DND-41 (cell line): Measurements from ENCODE around the gene GAD1.

Experiments used
- ATAC-seq: fragments of 200-7000 bp; cut with Tn5 transposase; 3 replicates; pipeline ENCODE4 v1.9.1; 2021; ENCODE audit warnings: low read depth; ENCODE audit not compliant: insufficient read depth
- DNase-seq: peaks from one replicate; pipeline ENCODE4 v3.0.0-alpha.2; 2020
- H2AFZ ChIP-seq: 2 replicates; pipeline ENCODE4 v1.6.0; 2012; ENCODE audit warnings: low read depth, low read length
- H3K27ac ChIP-seq: 2 replicates; pipeline ENCODE4 v1.5.1; 2012; ENCODE audit warnings: low read length, inconsistent platforms
- H3K27me3 ChIP-seq: fragments of 200-600 bp; sonication (generic); 2 replicates; pipeline ENCODE4 v1.6.0; 2012; ENCODE audit warnings: low read length, mild to moderate bottlenecking, inconsistent platforms; ENCODE audit not compliant: insufficient read depth, poor library complexity
- H3K36me3 ChIP-seq: 2 replicates; pipeline ENCODE4 v1.5.1; 2012; ENCODE audit warnings: low read length, inconsistent platforms; ENCODE audit not compliant: insufficient read depth
- H3K4me1 ChIP-seq: 2 replicates; pipeline ENCODE4 v1.5.1; 2012; ENCODE audit warnings: mild to moderate bottlenecking, low read length; ENCODE audit not compliant: insufficient read depth
- H3K4me2 ChIP-seq: 2 replicates; pipeline ENCODE4 v1.6.0; 2012; ENCODE audit warnings: mild to moderate bottlenecking, moderate library complexity, low read length, inconsistent platforms; ENCODE audit not compliant: insufficient read depth
- H3K4me3 ChIP-seq, 2 experiments: fragments of 200-600 bp in 1 of 2; shearing (Covaris generic) in 1 of 2; 2 replicates each; pipeline ENCODE4 v1.5.1; 2012 to 2016; ENCODE audit warnings: inconsistent platforms in 2 of 2, low read length in 2 of 2, mild to moderate bottlenecking in 2 of 2, low read depth in 1 of 2, moderate library complexity in 1 of 2
- H3K79me2 ChIP-seq: 2 replicates; pipeline ENCODE4 v1.6.0; 2012; ENCODE audit warnings: low read length, inconsistent platforms; ENCODE audit not compliant: insufficient read depth
- H3K9ac ChIP-seq: 2 replicates; pipeline ENCODE4 v1.6.0; 2012; ENCODE audit warnings: low read depth, mild to moderate bottlenecking, inconsistent platforms, low read length, moderate library complexity
- H3K9me3 ChIP-seq: 2 replicates; pipeline ENCODE4 v1.5.1; 2012; ENCODE audit warnings: low read length, moderate library complexity, mild to moderate bottlenecking, inconsistent platforms; ENCODE audit not compliant: insufficient read depth, severe bottlenecking
- H4K20me1 ChIP-seq: 2 replicates; pipeline ENCODE4 v1.6.0; 2012; ENCODE audit warnings: low read length; ENCODE audit not compliant: insufficient read depth
- CTCF ChIP-seq: IDR thresholded peaks from 2 replicates; pipeline ENCODE4 v1.5.1; 2012; ENCODE audit warnings: borderline replicate concordance, low read length, moderate library complexity, mild to moderate bottlenecking; ENCODE audit not compliant: poor library complexity, severe bottlenecking; ENCODE audit errors: extremely low read depth
- EZH2 ChIP-seq: IDR thresholded peaks from 3 replicates; pipeline ENCODE4 v1.6.1; 2012; ENCODE audit warnings: borderline replicate concordance, low read depth, mild to moderate bottlenecking, moderate library complexity, low read length, inconsistent platforms; ENCODE audit not compliant: severe bottlenecking

Gene GAD1

DNA sequence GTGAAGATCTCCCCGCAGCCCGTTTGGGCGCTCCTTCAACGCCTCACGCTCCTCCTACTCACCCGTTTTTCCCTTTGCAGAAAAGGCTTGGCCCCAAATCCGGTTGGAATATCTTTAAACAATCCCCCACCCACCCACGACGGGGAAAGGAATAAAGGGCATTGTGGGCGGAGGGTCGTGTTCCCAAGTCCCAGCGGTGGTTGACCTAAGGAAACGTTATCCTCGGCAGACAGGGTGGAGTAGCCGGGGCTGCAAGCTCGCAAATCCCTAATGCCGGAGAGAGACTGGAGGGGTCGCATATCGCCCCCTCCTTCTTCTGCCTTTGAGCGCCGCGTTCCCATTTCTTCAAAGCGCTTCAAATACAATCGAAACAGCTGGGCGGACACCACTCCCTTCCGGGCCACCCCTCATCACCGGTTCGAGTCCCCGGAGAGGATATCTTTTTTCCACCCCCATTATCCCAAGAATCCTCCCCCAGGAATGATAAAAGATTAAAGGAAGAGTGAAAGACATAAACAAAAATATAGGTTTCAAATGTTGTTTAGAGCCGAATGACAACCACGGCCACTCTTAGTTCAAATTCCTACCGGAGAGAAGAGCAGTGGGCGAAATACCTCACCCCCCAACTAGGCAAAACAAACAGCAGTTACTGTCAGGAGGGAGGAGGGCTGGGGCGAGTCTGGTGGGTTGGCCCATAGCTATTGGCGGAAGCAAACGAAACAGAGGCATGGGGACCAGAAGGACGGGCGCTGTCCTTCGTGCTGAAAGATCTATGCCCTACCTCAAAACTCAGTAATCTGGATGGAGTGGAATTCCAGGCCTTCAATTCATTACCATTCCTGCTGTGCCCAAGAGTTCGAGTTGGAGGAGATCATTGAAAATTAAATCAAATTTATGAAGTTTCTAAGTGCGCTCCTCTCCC is 2.8 kb upstream of the GAD1 start:
- Histone ChIP-seq H3K9me3 (no peaks in the 10 kb centered on the region), H3K4me2 (no peak overlapping the region), H3K9ac (no peak overlapping the region), H3K4me3 (no peak overlapping the region), H3K27me3 (peaks cover 3% of the 10 kb centered on the region), H3K27ac (no peak overlapping the region), H3K36me3 (no peaks in the 10 kb centered on the region), H4K20me1 (no peaks in the 10 kb centered on the region), H3K4me1 (no peaks in the 10 kb centered on the region), H3K79me2 (no peaks in the 10 kb centered on the region), H2AFZ (no peak overlapping the region)
- TF ChIP-seq CTCF, result no peak
- no peak for TF ChIP-seq EZH2
- peak; percentile 38 for DNase-seq
- ATAC-seq, result peak; percentile 63; the same call in 2 of the 3 replicates

DNA sequence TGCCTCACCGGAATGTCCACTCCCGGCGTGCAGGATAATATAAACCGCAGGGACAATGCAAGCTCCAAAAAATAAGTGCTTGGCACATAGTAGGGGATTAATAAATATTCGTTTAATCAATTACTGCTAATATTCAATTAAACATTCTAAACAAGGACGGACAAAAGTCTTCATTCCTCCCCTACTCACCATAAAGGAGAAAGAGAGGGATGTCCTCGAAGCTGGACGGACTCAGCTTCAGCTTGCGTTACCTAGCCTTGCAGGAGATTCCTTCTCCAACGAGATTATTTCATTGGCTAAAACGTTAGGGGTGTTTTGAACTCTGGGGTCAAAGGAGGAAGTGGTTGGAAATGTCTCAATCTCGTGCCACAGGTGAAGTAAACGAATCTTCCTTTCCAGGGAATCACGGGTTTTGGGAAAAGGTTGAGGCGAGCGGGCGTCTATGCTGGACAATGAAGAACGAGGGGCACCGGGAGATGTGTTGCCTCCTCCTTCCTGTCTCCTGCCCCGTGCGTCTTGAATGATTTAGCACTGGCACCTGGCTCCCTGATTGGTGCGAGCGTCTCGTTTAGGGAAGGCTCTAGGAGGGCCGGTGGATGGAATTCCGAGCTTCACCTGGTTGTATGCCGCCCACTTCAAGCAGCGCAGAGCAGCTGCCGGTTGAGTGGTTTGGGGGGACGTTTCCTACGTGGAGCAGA is 2.0 kb upstream of the GAD1 start:
- H3K79me2 ChIP-seq, result no peaks in the 10 kb centered on the region
- no peak overlapping the region for H3K9ac ChIP-seq
- no peak overlapping the region for H2AFZ ChIP-seq
- TF ChIP-seq CTCF (no peak), EZH2 (no peak)
- ATAC-seq (no peak), DNase-seq (no peak)
- no peaks in the 10 kb centered on the region for H4K20me1 ChIP-seq
- no peaks in the 10 kb centered on the region for H3K4me1 ChIP-seq
- peaks cover 3% of the 10 kb centered on the region for H3K27me3 ChIP-seq
- no peaks in the 10 kb centered on the region for H3K9me3 ChIP-seq
- H3K36me3 ChIP-seq, result no peaks in the 10 kb centered on the region
- no peak overlapping the region for H3K27ac ChIP-seq
- no peak overlapping the region for H3K4me2 ChIP-seq
- no peak overlapping the region for H3K4me3 ChIP-seq

DNA sequence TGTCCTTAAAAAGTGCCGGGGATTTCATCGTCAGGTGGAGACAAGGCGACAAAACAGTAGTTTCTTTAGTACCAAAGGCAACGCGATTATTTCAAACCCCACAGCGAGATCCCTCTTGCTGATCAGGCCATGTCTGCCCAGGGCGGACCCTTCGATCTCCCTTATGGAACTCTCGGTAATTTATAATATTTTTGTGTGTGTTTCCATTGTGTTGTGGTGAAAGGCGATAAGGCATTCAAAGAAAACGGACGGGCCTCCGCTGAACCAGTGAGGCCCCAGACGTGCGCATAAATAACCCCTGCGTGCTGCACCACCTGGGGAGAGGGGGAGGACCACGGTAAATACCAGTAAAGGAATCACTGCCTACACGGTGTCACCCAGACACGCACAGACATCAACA is 1.4 kb upstream of the GAD1 start:
- DNase-seq (no peak), ATAC-seq (no peak)
- H2AFZ ChIP-seq, result no peak overlapping the region
- H3K4me2 ChIP-seq, result no peak overlapping the region
- TF ChIP-seq EZH2 (no peak), CTCF (no peak)
- no peaks in the 10 kb centered on the region for H3K36me3 ChIP-seq
- H4K20me1 ChIP-seq, result no peaks in the 10 kb centered on the region
- no peaks in the 10 kb centered on the region for H3K4me1 ChIP-seq
- H3K4me3 ChIP-seq, result no peak overlapping the region
- no peak overlapping the region for H3K27ac ChIP-seq
- no peaks in the 10 kb centered on the region for H3K79me2 ChIP-seq
- H3K9ac ChIP-seq, result no peak overlapping the region
- peaks cover 4% of the 10 kb centered on the region for H3K27me3 ChIP-seq
- no peaks in the 10 kb centered on the region for H3K9me3 ChIP-seq
